Endothelial cell of umbilical vein (primary cell): ENCODE results near the gene PLEKHG3.

Experiments used
- CTCF ChIP-seq, 2 donors: IDR thresholded peaks; 1 replicate in 1 of 2; 2 replicates in 1 of 2; pipeline ENCODE4 v1.5.1; 2011; ENCODE audit warnings: low read length in 2 of 2, mild to moderate bottlenecking in 2 of 2, moderate library complexity in 2 of 2, control low read depth in 1 of 2, inconsistent platforms in 1 of 2, low read depth in 1 of 2; ENCODE audit not compliant: insufficient read depth in 1 of 2; ENCODE audit errors: extremely low read depth in 1 of 2
- EZH2 ChIP-seq: IDR thresholded peaks from 2 replicates; pipeline ENCODE4 v1.6.1; 2012; ENCODE audit warnings: borderline replicate concordance, low read depth, mild to moderate bottlenecking, moderate library complexity, low read length, inconsistent platforms; ENCODE audit not compliant: severe bottlenecking
- FOS ChIP-seq: IDR thresholded peaks from 2 replicates; pipeline ENCODE4 v1.6.1; 2011; ENCODE audit warnings: mild to moderate bottlenecking, low read length, moderate library complexity, borderline replicate concordance; ENCODE audit not compliant: insufficient read depth
- GATA2 ChIP-seq: IDR thresholded peaks from 2 replicates; pipeline ENCODE4 v1.7.0; 2011; ENCODE audit warnings: low read depth, mild to moderate bottlenecking, moderate library complexity, mixed read lengths, low read length; ENCODE audit not compliant: insufficient read length, insufficient read depth
- JUN ChIP-seq: IDR thresholded peaks from 2 replicates; pipeline ENCODE4 v1.6.1; 2011; ENCODE audit warnings: borderline replicate concordance, low read depth; ENCODE audit not compliant: insufficient read length, insufficient read depth
- MAX ChIP-seq: IDR thresholded peaks from 2 replicates; pipeline ENCODE4 v1.6.1; 2011; ENCODE audit not compliant: insufficient read depth, insufficient read length
- POLR2A ChIP-seq: IDR thresholded peaks from 2 replicates; pipeline ENCODE4 v1.6.1; 2012; ENCODE audit warnings: low read depth, mild to moderate bottlenecking, control low read depth, low read length
- POLR2AphosphoS5 ChIP-seq: IDR thresholded peaks from 2 replicates; pipeline ENCODE4 v1.6.1; 2012; ENCODE audit warnings: low read depth, mild to moderate bottlenecking, control low read depth, low read length, moderate library complexity; ENCODE audit not compliant: insufficient read depth

- no peak for TF ChIP-seq CTCF (IDR thresholded peaks at IDR 0.05; ENCODE audit: extremely low read depth in 1 of 2, insufficient read depth in 1 of 2, low read depth in 1 of 2, low read length in 2 of 2)
- TF ChIP-seq POLR2A: no peak
- no peak for TF ChIP-seq JUN
- TF ChIP-seq MAX: no peak
- no peak for TF ChIP-seq POLR2AphosphoS5
- no peak for TF ChIP-seq EZH2
- TF ChIP-seq GATA2: no peak
- TF ChIP-seq FOS: no peak
These were observed 44.9 kb upstream of the PLEKHG3 start for GRCh38 chr14:64659366-64659765.
